ENCODE data around the gene MMAB.

DNA sequence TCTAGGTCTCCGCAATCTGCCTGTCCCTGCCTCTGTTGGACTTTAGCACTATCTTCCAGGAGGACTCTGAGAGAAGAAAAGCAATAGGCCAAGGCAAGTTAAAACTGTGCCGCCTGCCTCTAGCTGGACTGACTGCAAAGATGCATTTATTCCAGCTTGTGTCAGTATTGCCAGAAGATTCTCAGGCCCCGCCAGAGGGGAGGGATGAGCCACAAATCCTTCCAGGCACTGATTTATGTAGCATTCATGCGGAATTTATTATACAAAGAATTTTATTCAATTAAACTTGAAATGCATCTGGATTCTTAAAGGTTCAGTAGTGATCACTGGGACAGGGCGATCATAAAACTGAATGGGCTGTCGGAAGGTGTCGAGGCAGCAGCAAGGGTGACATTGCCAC, 19.8 kb downstream of the MMAB start:
- TF ChIP-seq ZNF644 (CRISPR knock-in tag; IDR thresholded peaks at IDR 0.05; ENCODE audit: low read depth) (no peak), RERE (CRISPR knock-in tag; IDR thresholded peaks at IDR 0.05; ENCODE audit: low read depth) (no peak), ZNF580 (CRISPR knock-in tag; IDR thresholded peaks at IDR 0.05; ENCODE audit: borderline replicate concordance, low read depth) (no peak), HMGXB4 (CRISPR knock-in tag; IDR thresholded peaks at IDR 0.05; ENCODE audit: borderline replicate concordance in 1 of 2, low read depth in 1 of 2) (no peak), ATF3 (CRISPR knock-in tag; IDR thresholded peaks at IDR 0.05) (no peak), ZFP90 (CRISPR knock-in tag; IDR thresholded peaks at IDR 0.05; ENCODE audit: borderline replicate concordance) (no peak), CREM (IDR thresholded peaks at IDR 0.05) (no peak), CREM (CRISPR knock-in tag; IDR thresholded peaks at IDR 0.05) (no peak), POLR2A (IDR thresholded peaks at IDR 0.05; ENCODE audit: insufficient read depth in 1 of 2, low read depth in 2 of 2, low read length in 2 of 2) (no peak; a peak in 1 of 4 replicates), REPIN1 (CRISPR knock-in tag; IDR thresholded peaks at IDR 0.05; ENCODE audit: borderline replicate concordance, low read depth) (no peak), MED1 (CRISPR knock-in tag; IDR thresholded peaks at IDR 0.05) (no peak)
- TF ChIP-seq, protein P1, sequence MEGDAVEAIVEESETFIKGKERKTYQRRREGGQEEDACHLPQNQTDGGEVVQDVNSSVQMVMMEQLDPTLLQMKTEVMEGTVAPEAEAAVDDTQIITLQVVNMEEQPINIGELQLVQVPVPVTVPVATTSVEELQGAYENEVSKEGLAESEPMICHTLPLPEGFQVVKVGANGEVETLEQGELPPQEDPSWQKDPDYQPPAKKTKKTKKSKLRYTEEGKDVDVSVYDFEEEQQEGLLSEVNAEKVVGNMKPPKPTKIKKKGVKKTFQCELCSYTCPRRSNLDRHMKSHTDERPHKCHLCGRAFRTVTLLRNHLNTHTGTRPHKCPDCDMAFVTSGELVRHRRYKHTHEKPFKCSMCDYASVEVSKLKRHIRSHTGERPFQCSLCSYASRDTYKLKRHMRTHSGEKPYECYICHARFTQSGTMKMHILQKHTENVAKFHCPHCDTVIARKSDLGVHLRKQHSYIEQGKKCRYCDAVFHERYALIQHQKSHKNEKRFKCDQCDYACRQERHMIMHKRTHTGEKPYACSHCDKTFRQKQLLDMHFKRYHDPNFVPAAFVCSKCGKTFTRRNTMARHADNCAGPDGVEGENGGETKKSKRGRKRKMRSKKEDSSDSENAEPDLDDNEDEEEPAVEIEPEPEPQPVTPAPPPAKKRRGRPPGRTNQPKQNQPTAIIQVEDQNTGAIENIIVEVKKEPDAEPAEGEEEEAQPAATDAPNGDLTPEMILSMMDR (CRISPR knock-in tag; IDR thresholded peaks at IDR 0.05), result no peak

Measured in HepG2 (cell line).